GF-D8 (cell line): ENCODE data around the gene RNASEH2A.
"Not testable (repeated sequence)": the region's sequence is repeated elsewhere in the genome, so short reads cannot be mapped to it uniquely, and the experiment has no call there.

Source experiments
- DNase-seq: peaks from one replicate; lab custom pipeline; 2025; lab: John Stamatoyannopoulos, UW

The RNASEH2A gene

GRCh38 chr19:12834566-12834943, 28.2 kb downstream of the RNASEH2A start, which contains the start of gene RTBDN:
RTBDN (minus strand) TSS chr19:12834579; CDS start chr19:12829979, 4,600 bp downstream.
- no peak for DNase-seq

GRCh38 chr19:12834976-12835757, 28.8 kb downstream of the RNASEH2A start:
- no peak for DNase-seq

GRCh38 chr19:12836529-12836863, 30.1 kb downstream of the RNASEH2A start:
- DNase-seq = no peak

GRCh38 chr19:12837225-12837624, 30.8 kb downstream of the RNASEH2A start:
- no peak for DNase-seq

- DNase-seq = no peak
Observed at GRCh38 chr19:12838182-12838885, 31.9 kb downstream of the RNASEH2A start, which contains the start of gene MAST1. MAST1 (plus strand) TSS chr19:12838515; CDS start chr19:12838573, 58 bp downstream.

- DNase-seq = no peak
Observed at GRCh38 chr19:12838886-12839756, 32.7 kb downstream of the RNASEH2A start.

GRCh38 chr19:12840091-12841079, 34.0 kb downstream of the RNASEH2A start:
- DNase-seq = no peak

- DNase-seq = no peak
Observed at GRCh38 chr19:12841094-12841493, 34.7 kb downstream of the RNASEH2A start.

GRCh38 chr19:12842511-12842910, 36.1 kb downstream of the RNASEH2A start:
- no peak for DNase-seq

- DNase-seq = no peak
Observed at GRCh38 chr19:12843328-12843727, 36.9 kb downstream of the RNASEH2A start.

GRCh38 chr19:12843999-12844732, 37.8 kb downstream of the RNASEH2A start:
- DNase-seq = no peak

GRCh38 chr19:12846613-12847012, 40.2 kb downstream of the RNASEH2A start:
- not testable (repeated sequence) for DNase-seq

GRCh38 chr19:12847159-12848139, 41.1 kb downstream of the RNASEH2A start:
- DNase-seq = peak; percentile 9

- DNase-seq = no peak
Observed at GRCh38 chr19:12856653-12857052, 50.3 kb downstream of the RNASEH2A start.

- no peak for DNase-seq
Observed at GRCh38 chr19:12858041-12858928, 51.9 kb downstream of the RNASEH2A start.

GRCh38 chr19:12859546-12859945, 53.2 kb downstream of the RNASEH2A start:
- DNase-seq = no peak
